Stomach smooth muscle (tissue), 2 donors: ENCODE results near the gene GOLPH3.

Experiments
- H3K27ac ChIP-seq: one replicate; pipeline ENCODE4 v1.7.0; 2013; ENCODE audit warnings: mild to moderate bottlenecking, low read length, inconsistent platforms
- H3K27me3 ChIP-seq, 2 donors: one replicate each; pipeline ENCODE4 v1.7.0; 2013; ENCODE audit warnings: low read length in 2 of 2; ENCODE audit not compliant: insufficient read depth in 2 of 2, control insufficient read depth in 1 of 2
- H3K36me3 ChIP-seq, 2 donors: one replicate each; pipeline ENCODE4 v1.7.0; 2013; ENCODE audit warnings: low read length in 2 of 2; ENCODE audit not compliant: control insufficient read depth in 2 of 2, insufficient read depth in 2 of 2
- H3K4me1 ChIP-seq: one replicate; pipeline ENCODE4 v1.7.0; 2013; ENCODE audit warnings: low read length; ENCODE audit not compliant: control insufficient read depth, insufficient read depth
- H3K4me3 ChIP-seq, 2 donors: one replicate each; pipeline ENCODE4 v1.7.0; 2013; ENCODE audit warnings: low read length in 2 of 2
- H3K9ac ChIP-seq, 2 donors: one replicate each; pipeline ENCODE4 v1.7.0; 2013; ENCODE audit warnings: low read length in 2 of 2, mild to moderate bottlenecking in 1 of 2
- H3K9me3 ChIP-seq, 2 donors: one replicate each; pipeline ENCODE4 v1.7.0; 2013; ENCODE audit warnings: low read length in 2 of 2; ENCODE audit not compliant: control insufficient read depth in 2 of 2
- donor health status: healthy.
- donor health status: Pancreatic carcinoma.

Gene GOLPH3

DNA sequence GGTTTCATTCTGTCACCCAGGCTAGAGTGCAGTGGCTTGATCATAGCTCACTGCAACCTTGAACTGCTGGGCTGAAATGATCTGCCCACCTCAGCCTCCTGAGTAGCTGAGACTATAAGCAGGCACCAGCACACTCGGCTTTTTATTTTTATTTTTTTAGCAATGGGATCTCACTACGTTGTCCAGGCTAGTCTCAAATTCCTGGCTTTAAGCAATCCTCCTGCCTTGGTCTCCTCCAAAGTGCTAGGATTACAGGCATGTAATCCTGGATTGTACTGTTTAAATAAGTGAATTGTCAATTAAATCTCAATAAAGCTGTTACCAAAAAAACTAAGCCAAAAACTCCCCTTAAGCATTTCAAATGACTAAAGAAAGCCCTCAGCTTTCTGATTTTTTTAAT lies 18.9 kb downstream of the GOLPH3 start:
- Histone ChIP-seq H3K4me1 (peaks cover 9% of the 10 kb centered on the region), H3K27ac (no peak overlapping the region), H3K4me3 (no peak overlapping the region), H3K27me3 (no peaks in the 10 kb centered on the region), H3K9ac (no peak overlapping the region), H3K36me3 (no peaks in the 10 kb centered on the region), H3K9me3 (no peaks in the 10 kb centered on the region)

DNA sequence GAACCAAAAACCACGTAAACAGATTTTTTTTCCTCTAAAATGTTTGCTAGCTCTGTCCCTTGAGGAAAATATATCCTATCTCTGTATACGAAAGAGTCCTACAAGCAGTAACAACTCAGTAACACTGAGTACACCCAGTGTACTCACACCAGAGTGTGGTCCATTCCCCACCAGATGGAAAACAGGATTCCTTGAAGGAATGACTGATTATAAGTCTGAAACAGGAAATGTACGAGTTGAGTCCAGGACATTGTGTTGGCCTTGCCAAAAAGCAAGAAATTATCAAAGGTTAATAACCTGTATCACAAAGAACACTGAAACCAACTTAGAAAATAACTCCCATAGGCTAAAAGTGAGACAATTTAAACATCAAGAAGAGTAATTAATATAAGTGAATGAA lies 20.4 kb downstream of the GOLPH3 start:
- Histone ChIP-seq H3K4me3 (no peak overlapping the region), H3K9ac (no peak overlapping the region), H3K27ac (no peak overlapping the region), H3K36me3 (no peaks in the 10 kb centered on the region), H3K27me3 (no peaks in the 10 kb centered on the region), H3K4me1 (peaks cover 6% of the 10 kb centered on the region), H3K9me3 (no peaks in the 10 kb centered on the region)

- Histone ChIP-seq H3K4me1 (peaks cover 8% of the 10 kb centered on the region), H3K9ac (no peak overlapping the region), H3K27me3 (no peaks in the 10 kb centered on the region), H3K36me3 (no peaks in the 10 kb centered on the region), H3K27ac (no peak overlapping the region), H3K9me3 (no peaks in the 10 kb centered on the region), H3K4me3 (no peak overlapping the region)
Measured at GRCh38 chr5:32151198-32151597, 22.9 kb downstream of the GOLPH3 start.

DNA sequence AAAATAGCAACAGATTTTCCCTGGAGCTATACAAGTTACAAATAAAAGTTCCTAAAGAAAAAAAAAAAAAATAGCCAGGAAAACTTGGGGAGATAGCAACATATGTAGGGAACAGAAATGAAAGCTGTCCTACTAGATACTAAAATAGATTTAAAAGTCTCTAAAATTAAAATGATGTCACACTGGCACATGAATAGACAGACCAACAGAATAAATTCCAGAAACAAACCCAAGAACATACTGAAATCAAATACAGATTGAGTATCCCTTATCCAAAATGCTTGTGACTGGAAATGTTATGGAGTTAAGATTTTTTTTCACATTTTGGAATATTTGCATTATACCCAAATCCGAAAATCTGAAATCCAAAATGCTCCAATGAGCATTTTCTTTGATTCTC lies 23.8 kb downstream of the GOLPH3 start:
- H3K9me3 ChIP-seq, result no peaks in the 10 kb centered on the region
- no peaks in the 10 kb centered on the region for H3K27me3 ChIP-seq
- no peaks in the 10 kb centered on the region for H3K36me3 ChIP-seq
- no peak overlapping the region for H3K9ac ChIP-seq
- no peak overlapping the region for H3K4me3 ChIP-seq
- H3K4me1 ChIP-seq, result peaks cover 13% of the 10 kb centered on the region
- H3K27ac ChIP-seq, result no peak overlapping the region

- H3K36me3 ChIP-seq, result no peaks in the 10 kb centered on the region
- H3K9me3 ChIP-seq, result no peaks in the 10 kb centered on the region
- no peak overlapping the region for H3K27ac ChIP-seq
- H3K27me3 ChIP-seq, result no peaks in the 10 kb centered on the region
- peaks cover 20% of the 10 kb centered on the region for H3K4me1 ChIP-seq
- H3K4me3 ChIP-seq, result no peak overlapping the region
- no peak overlapping the region for H3K9ac ChIP-seq
Measured at GRCh38 chr5:32147959-32148358, 26.2 kb downstream of the GOLPH3 start.

GRCh38 chr5:32147236-32147635 lies 26.9 kb downstream of the GOLPH3 start:
- no peaks in the 10 kb centered on the region for H3K27me3 ChIP-seq
- peaks cover 20% of the 10 kb centered on the region for H3K4me1 ChIP-seq
- H3K9me3 ChIP-seq, result no peaks in the 10 kb centered on the region
- no peak overlapping the region for H3K27ac ChIP-seq
- no peaks in the 10 kb centered on the region for H3K36me3 ChIP-seq
- H3K9ac ChIP-seq, result no peak overlapping the region
- H3K4me3 ChIP-seq, result no peak overlapping the region

- Histone ChIP-seq H3K9me3 (no peaks in the 10 kb centered on the region), H3K27ac (no peak overlapping the region), H3K27me3 (no peaks in the 10 kb centered on the region), H3K36me3 (no peaks in the 10 kb centered on the region), H3K4me3 (no peak overlapping the region), H3K9ac (no peak overlapping the region), H3K4me1 (peaks cover 18% of the 10 kb centered on the region)
Measured at GRCh38 chr5:32145378-32145777, 28.7 kb downstream of the GOLPH3 start.

DNA sequence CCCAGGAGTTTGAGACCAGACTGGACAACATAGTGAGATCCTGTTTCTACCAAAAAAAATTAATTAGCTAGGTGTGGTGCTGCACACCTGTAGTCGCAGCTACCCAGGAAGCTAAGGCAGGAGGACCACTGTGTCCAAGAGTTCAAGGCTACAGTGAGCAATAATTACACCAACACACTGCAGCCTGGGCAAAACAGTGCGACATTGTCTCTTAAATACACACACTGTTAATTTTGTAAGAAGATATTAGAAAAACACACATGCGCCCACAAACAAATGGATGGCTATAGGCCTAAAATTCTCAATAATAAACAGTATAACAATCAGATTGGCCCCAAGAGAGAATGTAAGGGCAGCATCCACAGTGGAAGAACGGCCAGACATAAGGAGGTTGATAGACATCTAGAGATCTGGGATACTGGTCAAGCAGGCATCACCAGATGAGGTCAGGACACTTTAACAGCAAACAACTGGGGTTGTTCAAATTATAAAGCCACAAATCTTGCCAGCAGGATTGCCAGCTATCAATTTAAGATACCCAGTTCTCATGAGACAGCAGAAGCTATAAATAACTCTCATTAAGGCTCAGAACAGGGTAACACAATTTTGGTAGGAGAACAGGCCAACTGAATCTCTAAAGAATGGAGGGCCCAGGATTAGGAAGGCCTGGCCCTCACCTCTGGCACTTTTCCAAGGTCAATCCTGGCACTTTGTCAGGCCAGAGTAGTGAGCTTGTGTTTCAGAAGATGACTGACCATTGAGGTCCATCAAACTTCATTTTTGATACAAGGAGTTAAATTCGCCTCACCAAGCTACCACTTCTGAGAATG lies 29.5 kb downstream of the GOLPH3 start:
- no peaks in the 10 kb centered on the region for H3K36me3 ChIP-seq
- H3K9me3 ChIP-seq, result no peaks in the 10 kb centered on the region
- no peak overlapping the region for H3K27ac ChIP-seq
- no peak overlapping the region for H3K4me3 ChIP-seq
- no peak overlapping the region for H3K9ac ChIP-seq
- no peaks in the 10 kb centered on the region for H3K27me3 ChIP-seq
- peaks cover 18% of the 10 kb centered on the region for H3K4me1 ChIP-seq

DNA sequence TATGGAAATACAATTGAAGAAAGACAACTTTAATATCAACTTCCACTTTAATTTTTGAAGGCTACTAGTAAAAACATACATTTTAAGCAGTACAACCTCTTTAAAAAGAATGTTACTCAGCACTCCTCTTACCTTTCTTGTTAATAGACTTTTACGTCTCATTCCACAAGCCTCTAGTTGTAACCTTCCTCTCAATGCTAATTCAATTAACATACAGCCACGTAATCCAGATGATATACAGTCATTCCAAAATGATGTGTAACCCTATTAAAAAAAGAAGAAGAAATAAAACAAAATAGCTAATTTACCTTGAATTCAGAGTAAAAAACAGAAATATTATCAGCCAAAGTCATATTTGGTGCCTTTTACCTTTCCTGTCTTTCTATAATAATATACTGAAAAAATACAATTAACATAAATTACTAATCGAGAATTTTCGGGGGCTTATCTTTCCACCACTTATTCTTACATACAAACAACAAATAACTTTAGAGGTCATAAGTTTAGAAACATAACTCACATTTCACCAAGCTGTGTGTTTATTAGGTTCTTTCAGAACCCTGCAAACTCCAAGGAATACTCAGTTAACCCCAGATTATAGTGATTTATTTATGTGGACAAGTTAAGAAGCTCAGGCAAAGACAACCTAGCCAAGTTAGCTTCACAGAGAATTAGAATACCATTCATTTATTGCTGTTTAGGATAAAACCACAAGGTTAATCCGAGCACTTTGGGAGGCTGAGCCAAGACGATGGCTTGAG lies 30.3 kb downstream of the GOLPH3 start:
- Histone ChIP-seq H3K36me3 (no peaks in the 10 kb centered on the region), H3K9me3 (no peaks in the 10 kb centered on the region), H3K4me1 (peaks cover 14% of the 10 kb centered on the region), H3K4me3 (no peak overlapping the region), H3K9ac (no peak overlapping the region), H3K27me3 (no peaks in the 10 kb centered on the region), H3K27ac (no peak overlapping the region)

GRCh38 chr5:32138839-32139493 lies 35.2 kb downstream of the GOLPH3 start:
- H3K27ac ChIP-seq, result no peak overlapping the region
- no peaks in the 10 kb centered on the region for H3K9me3 ChIP-seq
- no peaks in the 10 kb centered on the region for H3K27me3 ChIP-seq
- H3K9ac ChIP-seq, result no peak overlapping the region
- no peaks in the 10 kb centered on the region for H3K4me1 ChIP-seq
- H3K4me3 ChIP-seq, result no peak overlapping the region
- peaks cover 12% of the 10 kb centered on the region in 2 donors for H3K36me3 ChIP-seq
